GM18861 (cell line): Measurements from ENCODE around the gene C17orf114.

ENCODE experiments used
- ATAC-seq: cut with Tn5 transposase; IDR thresholded peaks from one replicate; pipeline ENCODE4 v1.9.1; 2021; ENCODE audit not compliant: unreplicated experiment

C17orf114 gene

DNA sequence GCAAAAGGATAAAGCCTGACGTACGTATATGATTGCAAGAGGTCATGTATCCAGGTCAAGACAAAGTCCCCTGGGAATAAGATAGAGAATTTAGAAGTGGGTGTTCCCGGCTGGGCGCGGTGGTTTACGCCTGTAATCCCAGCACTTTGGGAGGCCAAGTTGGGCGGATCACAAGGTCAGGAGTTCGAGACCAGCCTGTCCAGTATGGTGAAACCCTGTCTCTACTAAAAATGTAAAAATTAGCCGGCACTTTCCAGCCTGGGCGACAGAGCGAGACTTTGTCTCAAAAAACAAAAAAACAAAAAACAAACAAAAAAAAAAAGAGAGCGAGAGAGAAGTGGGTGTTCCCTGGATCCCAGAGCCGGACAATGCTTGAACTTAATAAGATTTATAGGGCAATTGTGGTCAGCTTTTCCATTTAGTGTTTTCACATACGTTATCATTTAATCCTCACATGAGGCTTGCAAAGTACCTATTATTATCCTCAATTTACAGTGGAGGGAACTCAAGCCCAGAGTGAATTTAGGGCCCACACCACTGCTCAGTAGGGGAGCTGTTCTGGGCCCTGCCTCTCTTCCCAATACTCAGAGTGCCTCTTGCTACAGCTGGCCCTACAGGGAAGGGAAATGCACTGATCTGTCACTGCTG lies 13.8 kb downstream of the C17orf114 start:
- ATAC-seq: no peak

DNA sequence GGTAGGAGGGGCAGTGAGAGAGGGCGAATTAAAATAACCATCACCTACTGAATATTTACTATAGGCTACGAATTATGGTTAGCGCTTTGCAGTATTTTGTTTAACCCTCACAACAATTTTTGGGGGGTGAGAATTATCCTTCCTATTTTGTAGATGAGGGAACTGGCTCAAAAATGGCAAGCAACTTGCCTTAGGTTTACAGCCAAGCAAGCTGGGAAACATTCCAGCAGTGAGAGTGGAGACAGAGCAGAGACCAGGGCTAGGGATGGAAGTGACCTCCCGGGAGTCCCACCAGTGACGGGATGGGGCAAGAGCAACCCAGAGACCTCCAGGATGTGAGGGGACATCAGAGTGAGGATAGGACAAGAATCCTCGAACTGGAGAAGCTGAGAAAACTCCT lies 15.6 kb downstream of the C17orf114 start:
- no peak for ATAC-seq

- no peak for ATAC-seq
Measured at GRCh38 chr17:4786106-4786511, 16.0 kb downstream of the C17orf114 start, which contains the start of gene VMO1. Gene VMO1 (minus strand): TSS chr17:4786364. CDS start chr17:4786352, 12 bp downstream.

DNA sequence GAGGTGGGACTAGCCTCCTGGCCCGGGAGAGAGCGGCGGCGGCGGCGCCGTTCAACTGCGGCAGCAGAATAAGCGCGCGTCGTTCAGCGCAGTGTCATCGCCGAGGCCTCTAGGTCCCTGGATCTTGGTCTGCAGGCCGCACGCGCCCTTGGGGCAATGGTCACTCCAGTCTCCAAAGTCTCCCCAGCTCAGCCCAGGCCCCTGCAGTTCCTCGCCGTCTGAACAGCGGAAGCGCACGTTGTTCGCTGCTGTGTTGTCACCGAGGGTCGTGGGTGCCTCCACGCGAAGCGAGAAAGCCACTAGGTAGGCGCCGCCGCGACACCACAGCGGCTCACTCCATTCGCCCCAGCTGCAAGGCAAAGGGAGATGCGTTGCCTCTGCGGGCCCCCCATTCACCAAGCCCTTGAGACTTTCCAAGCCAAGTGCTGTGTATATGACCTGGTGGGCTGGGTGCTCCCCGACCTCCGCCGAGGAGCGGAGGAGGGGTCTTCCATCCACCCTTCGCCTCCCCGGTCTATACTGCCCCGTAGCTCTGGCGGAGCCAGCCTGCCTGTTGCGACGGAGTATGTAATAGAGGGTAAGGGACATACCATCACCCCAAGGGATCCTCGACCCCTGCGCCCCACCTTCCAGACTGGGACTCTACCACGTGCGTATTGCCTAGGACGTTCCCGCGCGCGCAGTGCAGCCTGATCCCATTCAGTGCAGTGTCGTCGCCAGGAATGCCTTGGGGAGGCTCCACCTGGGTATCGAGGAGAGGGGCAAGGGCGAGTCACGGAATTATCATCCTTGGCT lies 16.6 kb downstream of the C17orf114 start:
- no peak for ATAC-seq

DNA sequence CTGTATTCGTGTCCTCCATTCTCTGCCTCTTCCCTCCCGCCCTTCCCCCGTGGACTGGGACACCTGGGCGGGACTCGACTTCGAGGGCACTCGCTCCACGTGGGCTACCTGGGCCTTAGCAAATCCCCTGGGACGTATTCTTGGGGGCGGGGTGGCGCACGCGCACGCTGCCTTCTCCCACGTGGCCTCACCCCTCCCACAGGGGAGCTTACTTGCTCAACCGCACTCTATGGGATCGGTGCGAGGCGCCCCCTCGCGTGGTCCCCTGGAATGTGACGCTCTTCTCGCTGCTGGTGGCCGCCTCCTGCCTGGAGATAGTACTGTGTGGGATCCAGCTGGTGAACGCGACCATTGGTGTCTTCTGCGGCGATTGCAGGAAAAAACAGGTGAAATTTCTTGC lies 19.5 kb downstream of the C17orf114 start:
- no peak for ATAC-seq

GRCh38 chr17:4780325-4780955 lies 21.7 kb downstream of the C17orf114 start:
- no peak for ATAC-seq

DNA sequence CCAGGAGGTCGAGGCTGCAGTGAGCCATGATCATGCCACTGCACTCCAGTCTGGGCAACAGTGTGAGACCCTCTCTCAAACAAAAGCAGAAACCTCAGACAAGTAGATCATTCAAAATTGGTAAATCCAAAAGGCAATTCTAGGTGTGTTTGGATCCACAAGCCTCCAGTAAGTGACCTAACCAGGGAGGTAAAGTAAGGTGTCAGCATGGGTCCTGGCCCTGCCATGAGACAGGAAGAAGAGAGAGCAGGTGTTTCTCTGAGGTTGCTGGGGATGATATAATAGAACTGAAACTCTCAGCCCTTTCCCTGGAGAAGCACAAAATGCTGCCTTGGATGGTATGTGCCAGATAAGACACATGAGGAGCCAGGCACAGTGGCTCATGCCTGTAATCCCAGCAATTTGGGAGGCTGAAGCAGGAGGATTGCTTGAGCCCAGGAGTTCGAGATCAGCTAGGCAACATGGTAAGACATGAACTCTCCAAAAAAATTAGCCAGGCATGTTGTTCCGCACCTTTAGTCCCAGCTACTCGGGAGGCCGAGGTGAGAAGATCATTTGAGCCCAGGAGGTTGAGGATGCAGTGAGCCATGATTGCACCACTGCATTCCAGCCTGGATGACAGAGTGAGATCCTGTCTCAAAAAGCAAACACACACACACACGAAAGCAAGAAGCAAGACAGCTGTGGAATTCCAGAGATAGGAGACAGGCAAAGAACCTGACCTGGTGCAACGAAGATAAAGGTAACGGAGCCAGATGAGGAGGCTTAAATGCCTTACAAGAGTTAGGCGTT lies 24.0 kb downstream of the C17orf114 start:
- ATAC-seq: no peak

GRCh38 chr17:4772235-4772613 lies 29.9 kb downstream of the C17orf114 start:
- no peak for ATAC-seq

GRCh38 chr17:4771519-4772234 lies 30.5 kb downstream of the C17orf114 start, which contains the start of gene TM4SF5:
Gene TM4SF5 (plus strand): TSS chr17:4771886. CDS start chr17:4771923, 37 bp downstream.
- no peak for ATAC-seq

GRCh38 chr17:4769628-4770027 lies 32.5 kb downstream of the C17orf114 start:
- ATAC-seq: no peak

GRCh38 chr17:4768298-4768697 lies 33.8 kb downstream of the C17orf114 start:
- no peak for ATAC-seq

GRCh38 chr17:4766723-4767122 lies 35.4 kb downstream of the C17orf114 start:
- ATAC-seq: no peak

- ATAC-seq: no peak
Measured at GRCh38 chr17:4766201-4766600, 35.9 kb downstream of the C17orf114 start.

DNA sequence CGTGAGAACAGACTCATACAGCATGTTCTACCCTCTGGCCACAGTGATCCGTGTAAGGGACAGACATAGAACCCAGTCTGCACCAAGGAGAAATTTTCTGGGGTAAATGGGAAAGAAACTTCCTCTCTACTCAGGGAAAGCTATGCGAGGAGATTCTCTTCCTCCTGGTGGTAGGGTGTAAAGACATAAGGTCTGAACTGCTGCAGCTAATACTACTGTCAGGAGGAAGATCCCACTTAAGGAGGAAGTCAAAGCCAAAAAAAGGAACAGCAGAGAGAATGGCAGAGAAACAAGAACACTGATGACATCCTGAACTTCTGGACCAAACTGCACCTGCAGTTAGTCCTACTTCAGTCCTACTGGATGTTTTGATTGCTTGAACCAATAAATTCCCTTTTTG lies 37.5 kb downstream of the C17orf114 start:
- no peak for ATAC-seq

GRCh38 chr17:4759776-4760236 lies 42.3 kb downstream of the C17orf114 start:
- no peak for ATAC-seq

GRCh38 chr17:4753392-4753791 lies 48.7 kb downstream of the C17orf114 start:
- ATAC-seq: no peak

- ATAC-seq: no peak
Measured at GRCh38 chr17:4751932-4752331, 50.2 kb downstream of the C17orf114 start.
